Activated naive CD4-positive, alpha-beta T cell treated with anti-CD3 and anti-CD28 coated beads, Interleukin-2, amount 50 U/mL, for 16 hours (primary cell): Measurements from ENCODE around the gene MTRFR.
"Not testable (repeated sequence)": the region's sequence is repeated elsewhere in the genome, so short reads cannot be mapped to it uniquely, and the experiment has no call there.

Experiments
- DNase-seq: peaks from one replicate; pipeline ENCODE4 v3.0.0-alpha.2; 2020

Gene MTRFR

DNA sequence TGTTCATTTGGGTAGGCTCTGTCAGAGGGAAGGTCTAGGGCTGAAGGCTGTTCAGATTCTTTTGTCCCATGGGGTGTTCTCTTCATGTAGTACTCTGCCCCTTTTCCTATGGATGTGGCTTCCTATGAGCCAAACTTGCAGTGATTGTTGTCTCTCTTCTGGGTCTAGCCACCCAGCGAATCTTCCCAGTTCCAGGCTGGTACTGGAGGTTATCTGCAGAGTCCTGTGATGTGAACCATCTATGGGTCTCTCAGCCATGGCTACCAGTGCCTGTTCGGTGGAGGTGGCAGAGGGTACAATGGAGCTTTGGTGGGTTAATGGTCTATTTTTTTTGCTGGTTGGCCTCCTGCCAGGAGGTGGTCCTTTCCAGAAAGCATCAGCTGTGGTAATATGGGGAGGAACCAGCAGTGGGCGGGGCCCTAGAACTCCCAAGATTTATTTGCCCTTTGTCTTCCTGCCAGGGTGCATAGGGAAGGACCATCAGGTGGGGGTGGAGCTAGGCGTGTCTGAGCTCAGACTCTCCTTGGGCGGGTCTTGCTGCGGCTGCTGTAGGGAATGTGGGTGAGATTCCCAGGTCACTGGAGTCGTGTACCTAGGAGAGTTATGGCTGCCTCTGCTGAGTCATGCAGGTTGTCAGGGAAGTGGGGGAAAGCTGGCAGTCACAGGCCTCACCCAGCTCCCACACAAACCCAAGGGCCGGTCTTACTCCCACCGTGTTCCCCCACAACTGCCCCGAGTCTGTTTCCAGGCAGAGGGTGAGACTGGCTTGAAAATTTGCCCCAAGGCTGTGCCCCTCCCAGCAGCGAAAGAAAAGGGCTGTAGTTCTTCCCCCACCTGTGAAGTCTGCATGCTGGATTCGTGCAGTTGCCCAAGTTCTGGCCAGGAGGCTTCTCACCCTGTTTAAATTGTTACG is 17.5 kb downstream of the MTRFR start:
- no peak for DNase-seq

GRCh38 chr12:123251403-123252076 is 18.3 kb downstream of the MTRFR start:
- DNase-seq, result no peak

DNA sequence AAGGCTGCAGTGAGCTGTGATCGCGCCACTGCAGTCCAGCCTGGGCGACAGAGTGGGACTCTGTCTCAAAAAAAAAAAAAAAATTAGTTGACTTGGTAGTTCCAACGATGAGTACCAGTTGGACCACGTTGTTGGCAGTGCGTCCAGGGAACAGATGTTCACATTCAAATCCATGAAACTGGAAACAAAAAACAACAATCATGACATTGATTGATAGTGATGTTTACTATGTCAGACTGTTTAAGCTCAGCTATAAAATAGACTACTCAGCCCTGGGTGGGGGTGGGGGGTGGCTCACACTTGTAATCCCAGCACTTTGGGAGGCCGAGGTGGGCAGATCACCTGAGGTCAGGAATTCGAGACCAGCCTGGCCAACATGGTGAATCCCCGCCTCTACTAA is 19.1 kb downstream of the MTRFR start:
- not testable (repeated sequence) for DNase-seq

- DNase-seq, result no peak
These were observed 20.6 kb downstream of the MTRFR start for GRCh38 chr12:123253641-123254459.

- DNase-seq, result no peak
These were observed 21.7 kb downstream of the MTRFR start for GRCh38 chr12:123254853-123255446.

DNA sequence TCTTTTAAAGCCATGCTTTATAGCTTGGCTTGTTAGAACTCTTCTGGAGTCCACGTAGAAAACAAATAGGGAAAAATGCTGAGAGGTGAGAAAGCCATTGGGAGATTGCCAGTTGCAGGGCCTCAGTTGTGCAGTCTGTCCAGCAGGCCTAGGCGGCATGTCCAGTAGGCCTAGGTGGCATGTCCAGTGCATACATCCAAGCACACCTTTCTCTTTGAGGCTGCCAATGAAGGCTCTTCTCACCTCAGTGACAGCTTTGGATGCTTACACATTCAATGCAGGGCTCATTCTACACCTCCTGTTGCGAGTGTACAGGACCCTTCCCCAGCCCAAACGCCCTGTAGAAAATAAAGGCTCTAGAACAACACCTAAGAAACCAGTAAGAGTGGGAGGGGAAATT is 25.4 kb downstream of the MTRFR start:
- DNase-seq, result no peak

DNA sequence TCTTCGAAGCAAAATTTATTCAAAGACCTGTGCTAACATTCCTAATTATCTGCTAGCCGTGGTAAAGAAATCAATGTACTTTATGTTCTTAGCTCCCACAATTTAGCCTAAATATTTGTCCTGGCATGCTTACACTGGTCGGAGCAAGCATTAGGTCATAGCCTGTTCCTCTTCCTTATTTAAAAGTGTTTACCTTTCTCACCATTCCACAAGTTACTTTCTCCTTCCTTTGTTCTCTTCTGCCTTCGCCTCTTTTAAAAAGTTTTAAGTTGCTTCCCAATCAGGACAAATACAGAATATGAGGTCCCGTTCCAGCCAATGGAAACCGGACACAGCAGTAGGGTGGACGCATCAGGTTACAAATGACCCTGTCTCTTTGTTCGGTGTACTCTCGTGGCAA is 26.8 kb downstream of the MTRFR start:
- DNase-seq, result no peak

DNA sequence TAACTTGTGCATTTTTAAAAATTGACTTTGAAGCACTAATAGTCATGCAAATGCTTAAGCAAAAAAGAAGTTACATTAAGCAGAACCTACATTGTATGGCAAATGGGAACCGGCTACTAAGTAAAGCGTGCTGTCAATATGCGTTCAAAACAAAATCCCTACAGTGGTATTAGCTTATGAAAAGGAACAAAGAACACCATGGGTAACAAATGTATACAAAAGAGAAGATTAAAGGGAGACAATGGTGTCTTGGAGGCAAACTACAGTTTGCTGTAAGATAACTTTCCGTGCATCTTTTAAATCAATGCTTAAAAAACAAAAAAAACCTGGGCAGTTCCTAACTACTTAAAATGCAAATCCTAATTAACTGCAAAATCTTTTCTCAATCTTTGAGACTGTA is 28.0 kb downstream of the MTRFR start:
- no peak for DNase-seq

DNA sequence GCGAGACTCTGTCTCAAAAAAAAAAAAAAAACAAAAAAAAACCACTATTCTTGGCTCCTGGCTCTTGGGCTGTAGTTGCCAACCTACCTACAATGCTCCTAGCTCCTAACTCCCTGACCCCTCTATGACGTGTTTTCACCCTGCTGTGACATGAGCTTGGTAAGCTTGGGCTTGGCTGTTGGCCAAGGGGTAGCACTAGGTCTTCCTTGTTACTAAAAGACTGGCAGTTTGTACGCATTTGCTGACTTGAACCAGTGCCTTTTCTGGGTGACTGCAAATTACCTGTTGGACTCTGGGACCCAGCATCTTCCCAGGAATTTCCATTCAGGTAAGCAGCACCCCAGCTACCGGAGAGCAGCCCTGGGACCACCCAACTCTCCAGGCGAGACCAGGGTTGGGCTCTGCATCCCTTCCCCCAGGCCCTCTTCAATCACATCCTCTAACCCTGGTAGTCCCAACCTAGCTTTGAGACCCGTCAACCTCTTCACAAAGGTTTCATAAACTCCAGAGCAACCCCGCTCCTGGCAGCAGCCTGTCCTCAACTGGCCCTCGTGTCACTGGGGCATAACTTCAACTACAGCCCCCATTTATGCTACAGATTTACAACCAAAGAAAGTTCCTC is 30.1 kb downstream of the MTRFR start:
- no peak for DNase-seq

DNA sequence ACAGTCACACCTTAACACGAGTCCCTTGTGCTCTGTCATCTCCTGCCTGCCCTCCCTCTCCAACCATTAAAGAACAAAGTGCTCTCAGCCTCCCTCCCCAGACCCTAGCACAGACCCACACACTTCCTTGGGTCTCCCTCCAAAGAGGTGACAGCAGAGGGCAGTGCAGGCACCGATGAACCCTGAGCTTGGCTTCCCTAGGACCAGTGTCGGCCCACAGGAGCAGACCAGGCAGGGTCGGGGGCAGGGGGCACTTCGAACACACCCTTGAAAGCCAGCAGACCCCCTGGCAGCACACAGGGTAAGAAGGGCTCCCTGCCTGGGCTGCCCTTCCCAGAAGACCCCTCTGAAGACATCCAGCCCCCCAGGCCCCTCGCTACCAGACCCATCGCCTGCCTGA is 31.4 kb downstream of the MTRFR start:
- no peak for DNase-seq

- no peak for DNase-seq
These were observed 32.8 kb downstream of the MTRFR start for GRCh38 chr12:123265851-123266678.

GRCh38 chr12:123266679-123267277 is 33.5 kb downstream of the MTRFR start:
- no peak for DNase-seq

DNA sequence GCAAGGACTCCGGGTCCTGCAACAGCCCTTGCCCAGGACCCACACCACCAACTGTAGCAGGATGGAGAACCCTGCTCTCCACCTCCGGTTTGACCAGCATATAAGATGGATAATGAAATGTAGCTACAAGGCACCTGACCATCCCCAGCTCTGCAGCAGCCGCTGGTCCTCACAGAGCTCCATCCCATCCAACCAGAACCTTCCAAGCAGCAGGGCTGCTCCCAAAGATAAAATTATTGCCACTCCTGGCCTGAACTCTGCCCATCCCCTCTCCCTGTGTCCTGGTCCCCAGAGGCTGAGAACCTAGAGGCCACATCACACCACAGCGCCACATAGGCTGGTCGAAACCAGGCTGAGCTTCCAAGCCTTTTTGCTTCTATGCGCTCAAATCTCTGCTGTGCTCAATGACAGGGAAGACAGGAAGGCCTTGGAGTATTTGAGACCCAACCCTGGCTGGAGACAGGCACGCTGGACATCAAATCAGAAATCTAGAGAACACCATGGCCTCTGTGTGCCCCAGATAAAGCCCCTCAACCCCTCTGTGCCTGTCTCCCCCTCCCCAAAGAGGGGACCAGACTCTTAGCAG is 34.2 kb downstream of the MTRFR start:
- DNase-seq, result no peak

DNA sequence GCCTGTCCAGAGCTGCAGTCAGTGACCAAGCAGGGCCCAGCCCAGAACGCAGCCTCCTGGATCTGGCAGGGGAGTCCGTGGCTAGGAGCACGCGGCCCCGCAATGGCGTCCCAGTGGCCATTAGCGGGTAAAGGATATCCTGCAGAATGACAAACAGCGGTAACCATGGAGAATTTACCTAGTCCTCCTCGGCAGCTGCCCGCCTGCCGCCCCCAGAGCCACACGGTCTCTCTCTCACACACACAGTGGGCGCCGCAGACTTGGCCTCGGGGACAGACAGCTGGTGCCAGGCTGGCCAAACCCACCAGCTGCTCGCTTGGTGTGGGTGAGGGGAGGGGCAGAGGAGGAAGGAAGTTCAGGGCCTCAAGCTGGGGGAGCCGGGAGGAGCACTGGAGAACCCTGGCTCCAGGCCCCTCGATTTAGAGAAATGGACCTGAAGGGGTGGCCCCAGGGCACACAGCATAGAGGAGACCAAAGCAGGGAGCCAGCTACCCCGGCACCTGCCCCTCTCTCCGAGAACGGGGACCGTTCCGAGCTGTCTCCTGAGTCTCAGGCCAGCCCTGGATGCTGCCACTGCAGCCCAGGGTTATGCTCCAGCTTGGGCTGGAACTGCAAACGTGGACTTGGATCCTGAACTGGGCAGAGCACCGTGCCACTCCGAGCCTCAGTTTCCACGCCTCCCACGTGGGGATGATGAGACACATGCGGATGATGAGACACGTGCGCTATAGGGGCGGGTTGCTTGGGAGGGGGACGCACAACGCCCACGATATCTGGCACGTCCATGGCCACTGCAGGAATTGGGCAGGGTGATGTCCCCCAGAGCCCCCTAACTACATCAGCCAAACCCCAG is 35.0 kb downstream of the MTRFR start:
- DNase-seq, result no peak

- no peak for DNase-seq
These were observed 35.6 kb downstream of the MTRFR start for GRCh38 chr12:123268850-123269249.

- peak; percentile 42 for DNase-seq
These were observed 36.2 kb downstream of the MTRFR start for GRCh38 chr12:123269395-123269892.

GRCh38 chr12:123269896-123270213 is 36.6 kb downstream of the MTRFR start:
- no peak for DNase-seq

GRCh38 chr12:123270214-123271000 is 37.2 kb downstream of the MTRFR start:
- DNase-seq, result no peak
